Measurements from ENCODE around the gene SAFB2.

SAFB2 gene

GRCh38 chr19:5605362-5605761, 17.2 kb downstream of the SAFB2 start:
- Histone ChIP-seq H3K4me3 (replicated peaks; ENCODE audit: low read depth, low read length) (no peak overlapping the region), H3K27me3 (replicated peaks; ENCODE audit: control insufficient read depth, insufficient read depth, low read length) (no peaks in the 10 kb centered on the region), H3K36me3 (ENCODE audit: control insufficient read depth, insufficient read depth, low read length) (peaks cover 33% of the 10 kb centered on the region)
- no peak for TF ChIP-seq CTCF (IDR thresholded peaks at IDR 0.05; ENCODE audit: insufficient read depth, low read length, poor library complexity, severe bottlenecking)
- no peak for DNase-seq (ENCODE audit: extremely low read depth, insufficient read length)

GRCh38 chr19:5603626-5604025, 18.9 kb downstream of the SAFB2 start:
- no peak for DNase-seq (ENCODE audit: extremely low read depth, insufficient read length)
- peaks cover 42% of the 10 kb centered on the region for H3K36me3 ChIP-seq (ENCODE audit: control insufficient read depth, insufficient read depth, low read length)
- H3K27me3 ChIP-seq (replicated peaks; ENCODE audit: control insufficient read depth, insufficient read depth, low read length) = no peaks in the 10 kb centered on the region
- no peak overlapping the region for H3K4me3 ChIP-seq (replicated peaks; ENCODE audit: low read depth, low read length)
- no peak for TF ChIP-seq CTCF (IDR thresholded peaks at IDR 0.05; ENCODE audit: insufficient read depth, low read length, poor library complexity, severe bottlenecking)

GRCh38 chr19:5600797-5601196, 21.8 kb downstream of the SAFB2 start:
- no peak for DNase-seq (ENCODE audit: extremely low read depth, insufficient read length)
- H3K36me3 ChIP-seq (ENCODE audit: control insufficient read depth, insufficient read depth, low read length) = peaks cover 43% of the 10 kb centered on the region
- no peak for TF ChIP-seq CTCF (IDR thresholded peaks at IDR 0.05; ENCODE audit: insufficient read depth, low read length, poor library complexity, severe bottlenecking)
- no peaks in the 10 kb centered on the region for H3K27me3 ChIP-seq (replicated peaks; ENCODE audit: control insufficient read depth, insufficient read depth, low read length)
- no peak overlapping the region for H3K4me3 ChIP-seq (replicated peaks; ENCODE audit: low read depth, low read length)

GRCh38 chr19:5595745-5596144, 26.8 kb downstream of the SAFB2 start:
- no peak for DNase-seq (ENCODE audit: extremely low read depth, insufficient read length)
- H3K27me3 ChIP-seq (replicated peaks; ENCODE audit: control insufficient read depth, insufficient read depth, low read length) = no peaks in the 10 kb centered on the region
- H3K36me3 ChIP-seq (ENCODE audit: control insufficient read depth, insufficient read depth, low read length) = peaks cover 57% of the 10 kb centered on the region
- no peak overlapping the region for H3K4me3 ChIP-seq (replicated peaks; ENCODE audit: low read depth, low read length)
- TF ChIP-seq CTCF (IDR thresholded peaks at IDR 0.05; ENCODE audit: insufficient read depth, low read length, poor library complexity, severe bottlenecking) = no peak

- no peak for DNase-seq (ENCODE audit: extremely low read depth, insufficient read length)
Measured at GRCh38 chr19:5595129-5595528, 27.4 kb downstream of the SAFB2 start.

More at GRCh38 chr19:5595129-5595528, 27.4 kb downstream of the SAFB2 start:
- H3K4me3 ChIP-seq (replicated peaks; ENCODE audit: low read depth, low read length) = no peak overlapping the region
- peaks cover 62% of the 10 kb centered on the region for H3K36me3 ChIP-seq (ENCODE audit: control insufficient read depth, insufficient read depth, low read length)
- no peaks in the 10 kb centered on the region for H3K27me3 ChIP-seq (replicated peaks; ENCODE audit: control insufficient read depth, insufficient read depth, low read length)
- no peak for TF ChIP-seq CTCF (IDR thresholded peaks at IDR 0.05; ENCODE audit: insufficient read depth, low read length, poor library complexity, severe bottlenecking)
